GM12864 (cell line): Measurements from ENCODE around the gene CYP2W1.
"Not testable (repeated sequence)": the region's sequence is repeated elsewhere in the genome, so short reads cannot be mapped to it uniquely, and the experiment has no call there.

ENCODE experiments used
- DNase-seq: peaks from one replicate; pipeline ENCODE4 v3.0.0-alpha.2; 2011; ENCODE audit warnings: low read depth
- H3K4me3 ChIP-seq: 2 replicates; pipeline ENCODE4 v1.5.1; 2011; ENCODE audit warnings: mild to moderate bottlenecking, low read depth, low read length, control low read depth
- TF ChIP-seq, protein P1 (sequence below): IDR thresholded peaks from 2 replicates; pipeline ENCODE4 v1.5.1; 2011; ENCODE audit warnings: low read depth, mild to moderate bottlenecking, moderate library complexity, low read length, control low read depth, inconsistent platforms; ENCODE audit errors: missing control alignments

The CYP2W1 gene

DNA sequence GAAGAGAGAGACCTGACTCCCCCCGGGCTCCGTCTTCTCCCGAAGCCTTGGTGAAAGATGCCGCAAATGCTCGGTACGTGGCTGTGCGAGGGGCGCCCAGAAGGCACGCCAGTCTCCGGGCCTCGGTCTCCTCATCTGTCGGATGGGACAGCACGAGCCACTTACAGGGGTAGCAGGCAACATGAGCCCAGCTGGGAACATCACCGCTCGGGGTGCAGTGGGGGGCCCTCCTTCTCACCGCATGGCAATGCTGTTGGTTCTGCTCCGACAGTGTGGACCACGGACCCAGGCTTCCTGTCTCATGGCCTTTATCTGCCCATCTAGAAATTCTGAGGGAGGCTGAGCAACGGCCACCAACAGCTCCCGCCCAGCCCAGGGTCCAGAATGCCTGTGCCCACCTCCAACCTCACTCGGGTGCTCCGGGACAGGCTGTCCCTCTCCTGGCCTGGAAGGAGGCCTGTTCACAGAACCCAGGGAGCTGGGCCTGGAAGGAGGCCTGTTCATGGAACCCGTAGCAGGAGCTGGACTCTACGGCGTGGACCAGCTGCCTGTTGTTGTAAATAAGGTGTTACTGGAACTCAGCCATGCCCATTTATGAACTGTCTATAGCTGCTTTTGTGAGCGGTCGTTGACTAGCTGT, 44.3 kb upstream of the CYP2W1 start:
- TF ChIP-seq, protein P1, sequence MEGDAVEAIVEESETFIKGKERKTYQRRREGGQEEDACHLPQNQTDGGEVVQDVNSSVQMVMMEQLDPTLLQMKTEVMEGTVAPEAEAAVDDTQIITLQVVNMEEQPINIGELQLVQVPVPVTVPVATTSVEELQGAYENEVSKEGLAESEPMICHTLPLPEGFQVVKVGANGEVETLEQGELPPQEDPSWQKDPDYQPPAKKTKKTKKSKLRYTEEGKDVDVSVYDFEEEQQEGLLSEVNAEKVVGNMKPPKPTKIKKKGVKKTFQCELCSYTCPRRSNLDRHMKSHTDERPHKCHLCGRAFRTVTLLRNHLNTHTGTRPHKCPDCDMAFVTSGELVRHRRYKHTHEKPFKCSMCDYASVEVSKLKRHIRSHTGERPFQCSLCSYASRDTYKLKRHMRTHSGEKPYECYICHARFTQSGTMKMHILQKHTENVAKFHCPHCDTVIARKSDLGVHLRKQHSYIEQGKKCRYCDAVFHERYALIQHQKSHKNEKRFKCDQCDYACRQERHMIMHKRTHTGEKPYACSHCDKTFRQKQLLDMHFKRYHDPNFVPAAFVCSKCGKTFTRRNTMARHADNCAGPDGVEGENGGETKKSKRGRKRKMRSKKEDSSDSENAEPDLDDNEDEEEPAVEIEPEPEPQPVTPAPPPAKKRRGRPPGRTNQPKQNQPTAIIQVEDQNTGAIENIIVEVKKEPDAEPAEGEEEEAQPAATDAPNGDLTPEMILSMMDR: no peak
- H3K4me3 ChIP-seq: no peak overlapping the region
- DNase-seq: no peak

DNA sequence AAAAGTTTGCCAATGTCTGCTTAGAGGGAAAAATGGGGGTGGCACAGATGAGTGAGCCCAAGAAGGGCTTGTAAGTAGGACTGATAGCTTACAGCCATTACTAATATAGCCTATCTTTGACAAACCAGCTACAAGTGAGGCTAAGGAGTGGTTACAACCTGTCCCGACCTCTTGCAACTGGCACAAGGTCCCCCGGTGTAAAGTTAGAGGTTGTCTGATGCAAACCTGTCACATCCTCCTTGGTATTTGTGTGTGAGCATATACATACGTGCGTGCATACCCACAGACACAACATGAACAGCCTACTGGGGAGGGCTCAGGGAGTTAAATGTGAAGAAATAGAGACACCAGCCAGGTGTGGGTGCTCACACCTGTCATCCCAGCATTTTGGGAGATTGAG, 43.1 kb upstream of the CYP2W1 start:
- H3K4me3 ChIP-seq: no peak overlapping the region
- TF ChIP-seq, protein P1: no peak
- no peak for DNase-seq

DNA sequence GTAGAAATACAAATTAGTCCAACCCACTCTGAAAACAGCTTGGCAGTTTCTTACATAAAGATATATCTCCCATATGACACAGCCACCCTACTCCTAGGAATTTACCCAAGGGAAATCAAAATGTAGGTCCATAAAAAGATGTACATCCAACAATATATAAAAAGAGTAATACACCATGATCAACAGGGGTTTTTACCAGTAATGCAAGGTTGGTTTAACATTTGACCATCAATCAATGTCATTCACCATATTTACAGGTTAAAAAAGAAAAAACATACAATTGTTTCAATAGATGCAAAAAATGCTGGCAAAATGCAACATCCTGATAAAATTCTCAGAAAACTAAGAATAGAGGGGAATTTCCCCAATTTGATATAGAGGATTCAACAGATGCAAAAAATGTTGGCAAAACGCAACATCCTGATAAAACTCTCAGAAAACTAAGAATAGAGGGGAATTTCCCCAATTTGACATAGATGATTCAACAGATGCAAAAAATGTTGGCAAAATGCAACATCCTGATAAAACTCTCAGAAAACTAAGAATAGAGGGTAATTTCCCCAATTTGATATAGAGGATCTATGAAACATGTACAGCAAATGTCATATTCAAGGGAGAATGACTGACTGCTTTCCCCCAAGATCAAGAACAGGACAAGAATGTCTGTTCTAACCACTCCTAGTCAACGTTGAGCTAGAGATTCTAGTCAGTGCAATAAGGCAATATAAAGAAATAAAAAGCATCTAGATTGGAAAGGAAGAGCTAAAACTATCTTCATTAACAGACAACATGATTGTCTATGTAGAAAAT, 42.2 kb upstream of the CYP2W1 start:
- TF ChIP-seq, protein P1: no peak
- H3K4me3 ChIP-seq: no peak overlapping the region
- no peak for DNase-seq

DNA sequence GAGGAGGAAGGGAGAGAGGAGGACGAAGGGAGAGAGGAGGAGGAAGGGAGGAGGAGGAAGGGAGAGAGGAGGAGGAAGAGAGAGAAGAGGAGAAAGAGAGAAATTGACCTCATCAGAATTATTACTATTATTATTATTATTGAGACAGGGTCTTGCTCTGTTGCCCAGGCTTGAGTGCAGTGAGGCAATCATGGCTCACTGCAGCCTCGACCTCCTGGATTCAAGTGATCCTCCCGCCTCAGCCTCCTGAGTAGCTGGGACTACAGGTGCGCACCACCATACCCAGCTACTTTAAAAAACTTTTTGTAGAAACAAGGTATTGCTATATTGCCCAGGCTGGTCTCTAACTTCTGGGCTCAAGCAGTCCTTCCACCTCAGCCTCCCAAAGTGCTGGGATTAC, 39.2 kb upstream of the CYP2W1 start:
- H3K4me3 ChIP-seq, DNase-seq: not testable (repeated sequence)

DNA sequence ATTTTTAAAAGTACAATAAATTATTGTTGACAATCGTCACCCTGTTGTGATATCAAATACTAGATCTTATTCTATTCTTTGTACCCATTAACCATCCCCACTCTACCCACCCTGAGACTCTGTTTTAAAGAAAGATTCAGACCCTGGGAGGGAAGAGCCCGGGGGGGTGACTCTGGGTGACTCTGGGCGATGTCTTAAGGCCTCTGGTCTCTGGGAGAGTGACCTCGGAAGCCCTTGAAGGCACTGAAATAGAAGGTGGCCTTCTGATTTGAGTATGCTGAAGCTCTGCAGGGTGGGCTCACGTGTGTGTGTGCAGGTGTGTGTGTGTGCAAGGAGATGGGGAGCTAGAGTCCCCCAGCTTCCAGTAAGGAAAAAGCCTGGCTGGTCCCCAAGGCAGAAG, 38.2 kb upstream of the CYP2W1 start:
- TF ChIP-seq, protein P1: no peak
- no peak for DNase-seq
- no peak overlapping the region for H3K4me3 ChIP-seq

DNA sequence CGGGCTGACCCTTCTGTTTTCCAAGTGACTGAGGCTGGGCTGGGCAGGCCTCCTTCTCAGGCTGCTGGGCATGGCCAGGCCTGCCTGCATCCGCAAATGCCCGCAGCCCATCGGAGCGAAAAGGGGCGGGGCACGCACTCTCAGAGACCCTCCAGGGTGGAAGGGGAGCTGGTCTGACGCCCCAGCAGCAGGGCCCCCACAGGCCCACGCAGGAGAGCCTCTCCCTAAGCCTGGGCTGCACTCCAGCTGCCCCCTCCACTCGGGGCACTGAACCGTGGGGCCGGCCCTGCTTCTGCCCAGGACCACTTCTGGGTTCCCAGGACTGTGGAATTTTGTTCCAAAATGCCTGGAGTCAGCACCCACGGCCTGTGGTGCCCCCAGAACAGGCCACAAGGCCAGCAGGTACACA, 37.8 kb upstream of the CYP2W1 start:
- H3K4me3 ChIP-seq: no peak overlapping the region
- TF ChIP-seq, protein P1: no peak

DNA sequence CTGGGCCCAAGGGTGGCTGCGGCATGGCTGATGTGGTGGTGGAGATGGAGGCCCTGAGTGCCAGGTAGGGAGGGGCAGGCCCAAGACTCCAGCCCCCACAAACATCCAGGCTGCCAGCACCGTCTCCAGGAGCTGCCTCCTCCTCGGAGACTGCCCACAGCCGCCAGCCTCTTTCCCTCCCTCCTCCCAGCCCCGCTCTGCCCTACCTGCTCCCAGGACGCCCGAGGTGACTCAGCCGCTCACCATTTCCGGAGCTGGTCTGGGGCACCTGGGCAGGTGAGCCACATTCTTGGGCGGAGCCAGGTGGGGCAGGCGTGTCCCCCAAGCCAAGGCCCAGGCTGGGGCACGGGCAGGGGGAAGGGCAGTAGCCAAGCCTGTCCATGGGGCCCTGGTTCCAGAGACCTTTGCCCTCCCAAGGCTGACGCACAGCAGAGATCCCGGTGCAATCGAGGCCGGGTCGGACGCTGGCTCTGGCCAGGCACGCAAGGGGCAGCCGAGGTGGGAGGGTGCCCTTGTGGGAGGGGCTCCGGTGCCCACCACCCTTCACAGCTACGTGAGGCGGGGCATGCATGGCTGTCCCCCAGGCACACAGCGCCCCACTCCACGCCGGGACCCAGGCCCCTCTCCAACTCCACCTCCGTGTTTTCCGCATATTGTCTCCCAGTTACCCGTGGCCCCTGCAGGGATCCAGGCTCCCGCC, 37.3 kb upstream of the CYP2W1 start:
- H3K4me3 ChIP-seq: no peak overlapping the region
- DNase-seq: no peak
- TF ChIP-seq, protein P1: no peak

More for the DNA sequence above, 37.8 kb upstream of the CYP2W1 start:
- DNase-seq: no peak
